ENCODE results near the gene DHRS13.

The DHRS13 gene

DNA sequence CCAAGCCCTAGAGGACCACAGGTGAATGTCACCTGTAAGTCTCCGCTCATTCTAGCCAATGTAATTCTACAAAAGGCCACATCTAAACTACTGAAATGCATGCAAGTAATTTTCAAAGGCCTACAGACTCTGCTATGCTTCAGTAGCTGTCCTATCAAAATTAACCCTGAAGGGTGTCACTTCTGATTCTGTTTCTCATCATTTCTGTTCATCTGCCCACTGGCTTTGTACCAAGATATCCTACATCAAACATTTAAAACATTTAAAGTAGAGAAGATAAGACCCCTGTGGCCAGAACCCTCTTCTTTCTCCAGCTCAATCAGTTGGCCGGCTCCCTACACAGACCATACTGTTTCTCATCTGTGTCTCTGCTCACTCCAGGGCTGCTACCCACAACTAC, 26.9 kb upstream of the DHRS13 start:
- TF ChIP-seq, protein P1, sequence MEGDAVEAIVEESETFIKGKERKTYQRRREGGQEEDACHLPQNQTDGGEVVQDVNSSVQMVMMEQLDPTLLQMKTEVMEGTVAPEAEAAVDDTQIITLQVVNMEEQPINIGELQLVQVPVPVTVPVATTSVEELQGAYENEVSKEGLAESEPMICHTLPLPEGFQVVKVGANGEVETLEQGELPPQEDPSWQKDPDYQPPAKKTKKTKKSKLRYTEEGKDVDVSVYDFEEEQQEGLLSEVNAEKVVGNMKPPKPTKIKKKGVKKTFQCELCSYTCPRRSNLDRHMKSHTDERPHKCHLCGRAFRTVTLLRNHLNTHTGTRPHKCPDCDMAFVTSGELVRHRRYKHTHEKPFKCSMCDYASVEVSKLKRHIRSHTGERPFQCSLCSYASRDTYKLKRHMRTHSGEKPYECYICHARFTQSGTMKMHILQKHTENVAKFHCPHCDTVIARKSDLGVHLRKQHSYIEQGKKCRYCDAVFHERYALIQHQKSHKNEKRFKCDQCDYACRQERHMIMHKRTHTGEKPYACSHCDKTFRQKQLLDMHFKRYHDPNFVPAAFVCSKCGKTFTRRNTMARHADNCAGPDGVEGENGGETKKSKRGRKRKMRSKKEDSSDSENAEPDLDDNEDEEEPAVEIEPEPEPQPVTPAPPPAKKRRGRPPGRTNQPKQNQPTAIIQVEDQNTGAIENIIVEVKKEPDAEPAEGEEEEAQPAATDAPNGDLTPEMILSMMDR (IDR thresholded peaks at IDR 0.05; ENCODE audit: low read depth, low read length) = no peak

DNA sequence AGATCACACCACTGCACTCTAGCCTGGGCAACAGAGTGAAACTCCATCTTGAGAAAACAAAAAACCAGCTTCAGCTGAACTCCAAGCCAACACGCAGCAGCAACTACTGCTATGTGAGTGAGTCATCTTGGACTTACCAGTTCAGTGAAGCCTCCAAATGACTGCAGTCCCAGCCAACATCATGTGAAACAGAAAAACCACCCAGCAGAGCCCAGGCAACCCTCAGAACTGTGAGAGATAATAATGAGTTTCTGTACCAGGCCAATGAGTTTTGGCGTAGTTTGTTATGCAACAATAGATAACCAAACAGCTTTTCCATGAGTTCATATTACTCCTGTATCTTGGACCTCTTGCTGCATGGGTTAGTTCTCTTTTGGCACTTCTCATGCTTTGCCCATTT, 25.2 kb upstream of the DHRS13 start:
- no peak overlapping the region for H3K4me3 ChIP-seq (ENCODE audit: low read depth, low read length)
- TF ChIP-seq, protein P1 (IDR thresholded peaks at IDR 0.05; ENCODE audit: low read depth, low read length) = no peak

More for the DNA sequence above, 26.9 kb upstream of the DHRS13 start:
- H3K4me3 ChIP-seq (ENCODE audit: low read depth, low read length) = no peak overlapping the region

DNA sequence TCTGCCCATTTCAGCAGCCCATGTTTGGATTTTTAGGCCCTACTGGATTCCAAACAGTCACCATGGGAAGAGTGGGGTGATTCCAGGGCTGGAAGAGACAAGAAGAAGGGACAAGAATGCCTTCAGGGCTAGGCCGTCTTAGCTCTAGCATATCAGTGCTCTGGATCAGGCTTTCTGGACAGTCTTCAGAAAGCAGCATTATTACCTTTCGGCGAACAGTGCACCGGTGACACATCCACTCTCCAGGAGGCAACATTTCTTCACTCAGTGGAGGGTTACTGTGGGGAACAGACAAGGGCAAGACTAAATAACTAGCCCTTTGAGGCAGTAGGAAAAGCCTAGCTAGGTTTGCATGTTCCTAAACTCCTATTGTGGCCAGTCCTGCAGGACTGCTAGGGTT, 23.9 kb upstream of the DHRS13 start:
- H3K4me3 ChIP-seq (ENCODE audit: low read depth, low read length) = no peak overlapping the region
- TF ChIP-seq, protein P1 (IDR thresholded peaks at IDR 0.05; ENCODE audit: low read depth, low read length) = no peak

DNA sequence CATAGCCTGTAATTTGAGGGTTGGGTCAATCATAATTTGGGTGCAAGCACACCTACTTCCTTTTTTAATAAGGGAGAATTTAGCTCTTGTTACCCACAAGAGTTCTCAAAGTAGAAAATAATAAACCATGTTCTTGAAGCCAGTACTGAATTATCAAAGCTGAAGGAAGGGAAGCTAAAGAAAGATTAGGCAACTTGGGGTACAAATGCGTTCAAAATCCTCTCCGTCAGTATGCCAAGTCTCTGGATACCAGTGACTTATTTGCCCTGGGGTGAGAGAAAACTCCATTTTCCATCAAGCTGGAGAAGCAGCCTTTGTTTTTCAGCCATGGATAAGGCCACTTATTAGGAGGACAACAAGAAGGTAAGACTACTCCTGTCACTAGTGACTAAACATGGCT, 23.5 kb upstream of the DHRS13 start:
- H3K4me3 ChIP-seq (ENCODE audit: low read depth, low read length) = no peak overlapping the region
- TF ChIP-seq, protein P1 (IDR thresholded peaks at IDR 0.05; ENCODE audit: low read depth, low read length) = no peak

DNA sequence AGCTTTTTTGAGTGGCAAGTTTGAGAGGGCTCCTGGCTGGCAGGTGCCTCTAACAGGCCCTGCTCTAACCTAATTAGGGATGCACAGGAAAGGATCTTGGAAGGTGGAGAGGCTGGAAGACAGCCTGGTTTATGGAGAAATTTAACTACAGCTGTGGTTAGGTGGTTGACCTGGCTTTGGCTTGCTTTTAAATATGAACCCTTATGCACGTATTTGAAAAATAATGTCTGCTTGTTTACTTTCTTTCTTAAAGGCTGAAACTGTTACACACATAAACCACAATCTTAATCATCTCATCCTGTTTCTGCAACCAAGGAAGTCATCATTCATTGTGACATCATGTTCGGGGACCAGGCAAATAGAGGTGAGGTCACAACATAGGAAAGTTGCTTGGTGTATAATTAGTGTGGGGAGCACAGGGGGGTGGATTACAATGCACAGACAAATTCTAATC, 23.1 kb upstream of the DHRS13 start:
- TF ChIP-seq, protein P1 (IDR thresholded peaks at IDR 0.05; ENCODE audit: low read depth, low read length) = no peak
- no peak overlapping the region for H3K4me3 ChIP-seq (ENCODE audit: low read depth, low read length)

DNA sequence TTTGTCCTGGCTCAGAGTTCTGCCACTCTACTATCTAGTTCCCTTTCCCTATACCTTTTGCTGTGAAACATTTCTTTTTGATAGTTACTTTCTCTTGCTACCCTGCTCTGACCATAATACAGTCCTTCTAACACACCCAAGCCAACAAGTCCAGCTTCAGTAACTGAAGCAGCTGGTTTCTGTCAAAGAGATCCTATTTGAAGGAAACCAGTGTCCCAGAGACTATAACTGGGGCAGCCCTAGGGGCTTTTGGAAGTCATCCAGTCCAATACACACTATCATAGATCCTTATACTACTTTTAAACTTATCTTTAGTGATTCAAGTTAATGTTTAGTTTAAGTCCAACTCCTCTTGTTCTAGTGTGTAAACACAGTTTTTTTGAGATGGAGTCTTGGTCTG, 17.3 kb upstream of the DHRS13 start:
- TF ChIP-seq, protein P1 (IDR thresholded peaks at IDR 0.05; ENCODE audit: low read depth, low read length) = no peak
- H3K4me3 ChIP-seq (ENCODE audit: low read depth, low read length) = no peak overlapping the region

DNA sequence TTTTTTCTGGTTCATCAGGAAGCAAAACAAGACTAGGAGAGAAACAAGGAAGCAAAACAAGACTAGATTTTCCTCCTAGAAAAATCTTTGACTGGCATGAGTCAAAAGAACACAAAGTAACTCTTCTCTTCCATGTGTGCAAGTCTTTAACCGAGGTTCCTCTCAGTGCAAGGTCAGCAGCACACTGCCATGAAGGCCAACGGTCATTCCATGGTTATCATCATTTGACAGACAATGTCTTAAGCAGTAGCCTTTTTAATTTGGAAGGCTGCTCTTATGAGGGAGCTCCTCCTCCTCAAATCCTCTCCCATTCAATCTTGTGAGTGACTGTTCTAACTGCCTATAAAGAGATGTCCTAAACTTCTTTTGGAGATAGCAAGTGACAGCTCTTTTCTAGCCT, 15.4 kb upstream of the DHRS13 start:
- TF ChIP-seq, protein P1 (IDR thresholded peaks at IDR 0.05; ENCODE audit: low read depth, low read length) = no peak
- H3K4me3 ChIP-seq (ENCODE audit: low read depth, low read length) = no peak overlapping the region

Data from WI38 (cell line).